Karpas-422 (cell line): ENCODE data around the gene CDC123. TPM values are rescaled to one million over a fixed set of nuclear protein-coding genes. Genes with fewer than 3 reads are reported as not detected.
"Not testable (repeated sequence)": the region's sequence is repeated elsewhere in the genome, so short reads cannot be mapped to it uniquely, and the experiment has no call there.

Experiments used
- DNase-seq: peaks from one replicate; pipeline ENCODE4 v3.0.0-alpha.2; 2015
- H2AFZ ChIP-seq: fragments of 200-600 bp; sonication (generic); 2 replicates; pipeline ENCODE4 v1.6.1; 2014; ENCODE audit warnings: antibody characterized with exemption, low read length, mixed read lengths
- H3K27ac ChIP-seq: fragments of 200-600 bp; sonication (generic); 2 replicates; pipeline ENCODE4 v1.5.1; 2014; ENCODE audit warnings: mild to moderate bottlenecking, low read length, moderate library complexity
- H3K27me3 ChIP-seq: fragments of 200-600 bp; sonication (generic); 2 replicates; pipeline ENCODE4 v1.6.1; 2014; ENCODE audit warnings: low read length, mixed read lengths
- H3K36me3 ChIP-seq: fragments of 200-600 bp; sonication (generic); 2 replicates; pipeline ENCODE4 v1.6.1; 2014; ENCODE audit warnings: low read length, mixed read lengths; ENCODE audit not compliant: insufficient read depth
- H3K4me1 ChIP-seq: fragments of 200-600 bp; sonication (generic); 2 replicates; pipeline ENCODE4 v1.6.1; 2014; ENCODE audit warnings: mild to moderate bottlenecking, low read length, mixed read lengths
- H3K4me2 ChIP-seq: fragments of 200-600 bp; sonication (generic); 2 replicates; pipeline ENCODE4 v1.6.1; 2014; ENCODE audit warnings: low read length, low read depth, mild to moderate bottlenecking; ENCODE audit not compliant: poor library complexity, severe bottlenecking
- H3K4me3 ChIP-seq: fragments of 200-600 bp; sonication (generic); 2 replicates; pipeline ENCODE4 v1.5.1; 2014; ENCODE audit warnings: mild to moderate bottlenecking, antibody characterized with exemption, low read length, mixed read lengths
- H3K79me2 ChIP-seq: fragments of 200-600 bp; sonication (generic); 2 replicates; pipeline ENCODE4 v1.6.1; 2014; ENCODE audit warnings: mild to moderate bottlenecking, low read length, mixed read lengths
- H3K9ac ChIP-seq: fragments of 200-600 bp; sonication (generic); 2 replicates; pipeline ENCODE4 v1.6.0; 2014; ENCODE audit warnings: low read length
- H3K9me2 ChIP-seq: fragments of 200-600 bp; sonication (generic), shearing (Covaris generic); replicated peaks from 2 replicates; pipeline ENCODE4 v1.6.0; 2014; ENCODE audit warnings: mild to moderate bottlenecking, low read length, moderate library complexity; ENCODE audit not compliant: insufficient read depth
- H3K9me3 ChIP-seq: fragments of 300-700, 200-600 bp; sonication (generic); 2 replicates; pipeline ENCODE4 v1.6.1; 2014; ENCODE audit warnings: low read length, mixed read lengths
- H4K20me1 ChIP-seq: fragments of 200-600 bp; sonication (generic); 2 replicates; pipeline ENCODE4 v1.6.1; 2014; ENCODE audit warnings: mild to moderate bottlenecking, antibody characterized with exemption, low read length, low read depth; ENCODE audit not compliant: insufficient read depth
- total RNA-seq: library from RNA; depleted of rRNA; stranded (reverse); fragments of >200 nt; shearing (Covaris generic); gene quantifications from 2 replicates; pipeline ENCODE4 v1.2.3, GENCODE V29; 2014; ENCODE audit warnings: low replicate concordance

Gene CDC123
- total RNA-seq, 1 experiment from 2014 or later = 138 TPM

GRCh38 chr10:12264204-12264940 is 68.4 kb downstream of the CDC123 start:
- H4K20me1 ChIP-seq = no peaks in the 10 kb centered on the region
- H3K27ac ChIP-seq = no peak overlapping the region
- no peaks in the 10 kb centered on the region for H3K9me2 ChIP-seq
- 0 out of 2 replicates have a peak overlapping the region, but pooled peaks have one; percentile 21 for H3K4me3 ChIP-seq
- H3K4me2 ChIP-seq = peak overlapping the region; percentile 69
- H3K36me3 ChIP-seq = no peaks in the 10 kb centered on the region
- no peaks in the 10 kb centered on the region for H3K27me3 ChIP-seq
- H3K4me1 ChIP-seq = peaks cover 11% of the 10 kb centered on the region
- H3K9ac ChIP-seq = no peak overlapping the region
- no peaks in the 10 kb centered on the region for H3K9me3 ChIP-seq
- H3K79me2 ChIP-seq = no peaks in the 10 kb centered on the region
- no peak overlapping the region for H2AFZ ChIP-seq
- DNase-seq = peak; percentile 76

- Histone ChIP-seq H3K9me2 (no peaks in the 10 kb centered on the region), H3K4me1 (peaks cover 11% of the 10 kb centered on the region), H3K9me3 (no peaks in the 10 kb centered on the region), H4K20me1 (no peaks in the 10 kb centered on the region), H2AFZ (no peak overlapping the region), H3K36me3 (no peaks in the 10 kb centered on the region), H3K79me2 (no peaks in the 10 kb centered on the region), H3K9ac (no peak overlapping the region), H3K27ac (no peak overlapping the region), H3K4me2 (no peak overlapping the region), H3K27me3 (no peaks in the 10 kb centered on the region), H3K4me3 (no peak overlapping the region)
- DNase-seq = no peak
Observed at GRCh38 chr10:12269056-12269455, 73.1 kb downstream of the CDC123 start.

DNA sequence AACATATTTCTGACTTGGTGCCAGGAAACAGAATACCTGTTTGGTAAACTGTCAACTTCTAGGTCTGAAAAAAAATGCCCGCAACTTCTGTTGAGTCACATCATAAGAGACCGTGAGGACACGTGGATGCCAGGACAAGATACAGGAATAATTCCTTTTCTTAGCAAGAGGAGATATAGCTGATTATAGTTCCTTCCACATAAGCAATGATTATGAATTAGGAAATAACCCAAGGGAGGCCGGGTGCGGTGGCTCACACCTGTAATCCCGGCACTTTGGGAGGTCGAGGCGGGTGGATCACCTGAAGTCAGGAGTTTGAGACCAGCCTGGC is 75.2 kb downstream of the CDC123 start:
- H3K4me3 ChIP-seq = no peak overlapping the region
- no peaks in the 10 kb centered on the region for H3K27me3 ChIP-seq
- no peak overlapping the region for H3K9ac ChIP-seq
- no peaks in the 10 kb centered on the region for H3K9me2 ChIP-seq
- no peaks in the 10 kb centered on the region for H3K4me1 ChIP-seq
- H2AFZ ChIP-seq = no peak overlapping the region
- no peaks in the 10 kb centered on the region for H3K36me3 ChIP-seq
- peak; percentile 34 for DNase-seq
- no peaks in the 10 kb centered on the region for H3K9me3 ChIP-seq
- H4K20me1 ChIP-seq = no peaks in the 10 kb centered on the region
- H3K4me2 ChIP-seq = no peak overlapping the region
- H3K79me2 ChIP-seq = no peaks in the 10 kb centered on the region
- no peak overlapping the region for H3K27ac ChIP-seq

DNA sequence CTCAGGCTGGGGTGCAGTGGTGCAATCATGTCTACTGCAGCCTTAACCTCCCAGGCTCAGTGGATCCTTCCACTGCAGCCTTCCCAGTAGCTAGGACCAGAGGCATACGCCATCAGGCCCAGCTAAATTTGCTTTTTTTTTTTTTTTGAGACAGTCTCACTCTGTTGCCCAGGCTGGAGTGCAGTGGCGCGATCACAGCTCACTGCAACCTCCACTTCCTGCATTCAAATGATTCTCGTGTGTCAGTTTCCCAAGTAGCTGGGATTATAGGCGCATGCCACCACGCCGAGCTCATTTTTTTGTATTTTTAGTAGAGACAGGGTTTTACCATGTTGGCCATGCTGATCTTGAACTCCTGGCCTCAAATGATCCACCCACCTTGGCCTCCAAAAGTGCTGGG is 81.9 kb downstream of the CDC123 start:
- not testable (repeated sequence) for H3K79me2 ChIP-seq, H2AFZ ChIP-seq, H3K4me3 ChIP-seq, H3K9me2 ChIP-seq, H3K9me3 ChIP-seq, H3K27ac ChIP-seq, H3K27me3 ChIP-seq, H3K4me2 ChIP-seq, H3K9ac ChIP-seq, H3K4me1 ChIP-seq, DNase-seq, H4K20me1 ChIP-seq, H3K36me3 ChIP-seq

GRCh38 chr10:12279281-12279680 is 83.3 kb downstream of the CDC123 start:
- no peaks in the 10 kb centered on the region for H3K4me1 ChIP-seq
- no peaks in the 10 kb centered on the region for H3K27me3 ChIP-seq
- no peak overlapping the region for H2AFZ ChIP-seq

DNA sequence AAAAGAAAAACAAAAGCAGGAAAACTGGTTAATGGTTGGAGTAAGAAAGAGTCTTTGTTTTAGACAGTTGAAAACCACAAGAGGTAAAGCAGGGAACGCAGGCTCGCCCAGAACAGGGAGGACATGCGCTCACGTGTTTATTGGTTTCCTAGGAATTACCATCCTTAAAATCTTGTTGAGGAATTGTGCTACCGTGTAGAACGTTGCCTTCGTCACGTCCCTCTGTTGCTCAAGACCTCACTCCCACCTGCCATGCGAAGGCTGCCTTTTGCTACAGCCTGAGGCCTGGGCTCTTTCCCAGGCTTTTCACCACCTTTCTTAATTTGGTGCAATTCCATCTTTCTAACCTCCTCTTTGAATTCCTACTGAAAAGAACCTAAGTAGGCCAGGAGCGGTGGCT is 91.8 kb downstream of the CDC123 start:
- no peak overlapping the region for H3K4me2 ChIP-seq
- no peaks in the 10 kb centered on the region for H3K9me3 ChIP-seq
- H3K27me3 ChIP-seq = no peaks in the 10 kb centered on the region
- no peak overlapping the region for H3K27ac ChIP-seq
- H3K79me2 ChIP-seq = no peaks in the 10 kb centered on the region
- no peaks in the 10 kb centered on the region for H4K20me1 ChIP-seq
- H3K36me3 ChIP-seq = no peaks in the 10 kb centered on the region
- no peak overlapping the region for H3K9ac ChIP-seq
- no peak for DNase-seq
- no peak overlapping the region for H3K4me3 ChIP-seq
- no peaks in the 10 kb centered on the region for H3K9me2 ChIP-seq
- H2AFZ ChIP-seq = no peak overlapping the region
- H3K4me1 ChIP-seq = no peaks in the 10 kb centered on the region

More at GRCh38 chr10:12279281-12279680, 83.3 kb downstream of the CDC123 start:
- Histone ChIP-seq H3K4me2 (no peak overlapping the region), H3K9me2 (no peaks in the 10 kb centered on the region), H3K79me2 (no peaks in the 10 kb centered on the region), H3K9ac (no peak overlapping the region), H3K27ac (no peak overlapping the region), H3K9me3 (no peaks in the 10 kb centered on the region), H3K36me3 (no peaks in the 10 kb centered on the region), H4K20me1 (no peaks in the 10 kb centered on the region), H3K4me3 (no peak overlapping the region)
- no peak for DNase-seq

DNA sequence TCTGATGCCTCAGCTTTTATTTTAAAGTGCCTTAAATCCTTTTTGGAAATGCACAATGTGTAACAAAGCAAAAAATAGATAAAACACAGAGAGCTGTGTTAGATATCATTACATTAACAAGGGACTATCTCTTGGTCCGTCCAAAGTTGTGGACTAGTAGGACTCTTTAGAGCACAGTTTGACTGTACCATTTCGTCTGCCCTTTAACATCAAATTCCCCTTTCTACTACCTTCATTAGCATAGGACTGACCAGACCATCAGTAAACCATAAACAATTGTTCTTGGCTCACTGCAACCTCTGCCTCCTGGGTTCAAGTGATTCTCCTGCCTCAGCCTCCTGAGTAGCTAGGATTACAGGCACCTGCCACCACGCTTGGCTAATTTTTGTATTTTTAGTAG is 101.8 kb downstream of the CDC123 start:
- not testable (repeated sequence) for H3K79me2 ChIP-seq, H3K9me3 ChIP-seq, H3K27ac ChIP-seq, H3K4me1 ChIP-seq, H3K4me2 ChIP-seq, H3K27me3 ChIP-seq, H3K4me3 ChIP-seq, H3K36me3 ChIP-seq, H2AFZ ChIP-seq, H4K20me1 ChIP-seq, H3K9me2 ChIP-seq, H3K9ac ChIP-seq, DNase-seq

GRCh38 chr10:12299222-12299965 is 103.4 kb downstream of the CDC123 start:
- Histone ChIP-seq H3K9ac (no peak overlapping the region), H4K20me1 (no peaks in the 10 kb centered on the region)

More at GRCh38 chr10:12299222-12299965, 103.4 kb downstream of the CDC123 start:
- H3K9me2 ChIP-seq = no peaks in the 10 kb centered on the region
- H3K4me1 ChIP-seq = no peaks in the 10 kb centered on the region
- H3K36me3 ChIP-seq = no peaks in the 10 kb centered on the region
- no peak overlapping the region for H2AFZ ChIP-seq
- no peak for DNase-seq
- no peak overlapping the region for H3K27ac ChIP-seq
- no peaks in the 10 kb centered on the region for H3K9me3 ChIP-seq
- H3K27me3 ChIP-seq = no peaks in the 10 kb centered on the region
- no peak overlapping the region for H3K4me3 ChIP-seq
- no peaks in the 10 kb centered on the region for H3K79me2 ChIP-seq
- H3K4me2 ChIP-seq = no peak overlapping the region
